NCI-H146 (cell line): Measurements from ENCODE around the gene FHIP2A.
"Not testable (repeated sequence)": the region's sequence is repeated elsewhere in the genome, so short reads cannot be mapped to it uniquely, and the experiment has no call there.

Experiments
- DNase-seq: peaks from one replicate; lab custom pipeline; 2025; lab: John Stamatoyannopoulos, UW

FHIP2A gene

DNA sequence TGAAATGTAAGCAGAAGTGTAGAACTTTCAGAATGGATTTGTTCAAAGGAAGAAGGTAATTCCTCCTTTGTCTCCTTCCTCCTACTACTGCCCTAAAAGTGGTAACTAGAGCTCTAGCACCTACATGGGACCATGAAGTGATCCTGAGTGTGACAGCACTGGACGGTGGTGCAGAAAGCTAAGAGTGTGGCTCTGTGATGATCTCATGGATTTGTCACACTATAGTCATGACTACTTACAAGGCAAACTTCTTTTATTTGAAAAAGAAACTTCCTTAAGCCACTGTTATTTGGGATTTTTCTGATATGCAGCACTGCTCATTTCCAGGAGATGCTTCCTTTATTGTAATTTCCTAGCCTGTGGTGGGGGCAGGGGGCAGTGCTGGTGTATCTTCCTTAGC is 5.8 kb upstream of the FHIP2A start:
- DNase-seq: no peak

DNA sequence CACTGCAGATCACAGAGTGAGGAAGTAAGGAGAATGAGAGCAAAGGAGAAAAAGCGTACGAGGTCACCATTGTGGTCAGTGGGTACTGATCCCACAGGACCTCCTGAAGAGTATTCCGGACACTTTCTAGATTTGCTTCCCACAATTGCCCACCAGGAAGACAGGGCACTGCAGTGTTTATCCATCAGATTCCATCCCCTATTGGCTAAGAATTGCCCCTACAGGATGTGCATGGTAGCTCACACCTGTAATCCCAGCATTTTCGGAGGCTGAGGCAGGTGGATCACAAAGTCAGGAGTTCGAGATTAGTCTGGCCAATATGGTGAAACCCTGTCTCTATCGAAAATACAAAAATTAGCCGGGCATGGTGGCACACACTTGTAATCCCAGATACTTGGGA is 5.3 kb upstream of the FHIP2A start:
- DNase-seq: no peak

DNA sequence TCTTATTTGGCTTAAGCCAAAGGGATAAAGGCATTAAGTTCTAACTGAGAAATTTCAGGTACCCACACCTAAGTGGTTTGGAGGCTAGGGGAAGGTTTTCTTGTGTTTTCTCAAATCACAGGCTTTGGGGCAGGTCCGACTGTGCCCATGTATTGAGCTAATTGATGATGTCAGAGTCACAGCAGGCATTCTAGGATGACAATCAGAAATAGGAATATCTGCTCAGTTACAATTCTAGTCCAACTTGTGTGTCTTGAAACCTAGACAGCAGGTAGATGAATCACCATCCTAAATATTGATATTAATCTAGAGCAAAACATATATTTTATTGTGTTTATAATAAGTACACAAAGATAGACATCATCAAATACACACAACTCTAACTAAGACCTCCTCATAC is 2.3 kb upstream of the FHIP2A start:
- DNase-seq: no peak

DNA sequence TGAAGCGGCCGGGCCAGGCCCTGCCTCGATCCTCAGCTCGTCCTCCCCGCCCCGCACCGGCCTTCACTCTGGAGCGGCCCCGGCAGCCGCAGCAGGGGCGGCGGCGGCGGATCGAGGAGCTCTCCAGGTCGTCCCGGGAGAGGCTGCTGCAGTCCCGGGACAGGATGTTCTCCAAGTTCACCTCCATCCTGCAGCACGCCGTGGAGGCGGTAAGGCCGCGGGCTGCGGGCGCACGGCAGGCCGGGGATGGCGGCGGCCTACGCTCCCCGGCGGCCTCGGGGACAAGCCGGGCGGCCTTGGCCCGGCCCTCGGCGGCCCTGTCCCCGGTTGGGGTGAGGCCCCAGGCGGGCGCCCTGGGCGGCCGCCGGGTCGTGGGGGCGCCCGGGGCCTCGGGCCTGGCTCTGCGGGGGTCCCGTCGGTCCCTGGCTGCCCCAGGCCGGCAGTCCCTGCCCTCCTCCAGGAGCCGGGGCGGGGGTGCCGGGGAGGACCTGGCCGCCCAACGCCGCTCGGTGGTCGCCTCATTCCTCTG is 399 bp downstream of the FHIP2A start:
- no peak for DNase-seq

DNA sequence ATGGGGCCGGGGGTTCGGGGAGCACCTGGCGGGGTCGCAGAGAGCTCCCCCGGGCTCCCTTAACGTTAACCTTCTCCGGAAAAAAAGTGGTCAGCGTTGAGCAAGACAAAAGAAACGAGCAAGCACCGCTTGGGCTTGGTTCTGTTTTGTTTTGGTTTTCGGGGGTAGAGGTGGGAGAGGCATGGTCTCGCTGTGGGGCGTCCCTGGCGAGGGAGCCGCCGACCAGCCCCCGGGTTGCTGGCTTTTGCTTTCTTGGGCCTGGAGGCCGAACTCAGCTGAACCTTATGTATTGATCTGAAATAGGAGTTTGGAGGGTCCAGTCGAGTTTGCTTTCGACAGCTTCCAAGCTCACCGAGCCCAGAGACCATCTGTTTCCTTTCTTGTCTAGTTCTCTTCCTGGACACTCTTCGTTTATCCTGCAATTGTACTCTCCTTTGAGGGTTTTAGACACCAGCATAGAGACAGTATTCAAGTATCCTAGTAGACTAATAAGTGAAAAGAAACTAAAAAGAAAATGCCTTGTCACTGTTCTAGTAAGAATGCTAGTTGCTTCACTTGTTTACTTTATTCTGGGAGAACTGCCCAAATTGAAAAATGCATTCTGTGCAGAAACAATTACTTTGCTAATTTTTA is 980 bp downstream of the FHIP2A start:
- peak; percentile 27 for DNase-seq

DNA sequence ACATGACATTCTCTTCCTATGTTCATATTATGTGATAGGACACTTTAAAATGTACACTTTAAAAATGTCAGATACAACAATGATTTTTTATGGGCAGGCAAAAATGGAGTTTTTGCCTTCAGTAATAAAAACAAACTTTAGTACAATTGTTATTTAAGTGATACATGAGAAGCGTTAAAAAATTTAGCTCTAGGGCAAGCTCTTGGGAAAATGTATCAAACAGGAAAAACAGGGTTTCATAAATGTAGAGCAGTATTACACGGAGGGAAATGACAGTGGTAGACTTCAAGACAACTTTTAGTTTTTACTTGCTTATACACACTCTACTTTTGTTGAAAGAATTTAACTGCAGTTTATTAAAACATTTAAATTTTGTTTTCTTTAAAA is 1.5 kb downstream of the FHIP2A start:
- no peak for DNase-seq

DNA sequence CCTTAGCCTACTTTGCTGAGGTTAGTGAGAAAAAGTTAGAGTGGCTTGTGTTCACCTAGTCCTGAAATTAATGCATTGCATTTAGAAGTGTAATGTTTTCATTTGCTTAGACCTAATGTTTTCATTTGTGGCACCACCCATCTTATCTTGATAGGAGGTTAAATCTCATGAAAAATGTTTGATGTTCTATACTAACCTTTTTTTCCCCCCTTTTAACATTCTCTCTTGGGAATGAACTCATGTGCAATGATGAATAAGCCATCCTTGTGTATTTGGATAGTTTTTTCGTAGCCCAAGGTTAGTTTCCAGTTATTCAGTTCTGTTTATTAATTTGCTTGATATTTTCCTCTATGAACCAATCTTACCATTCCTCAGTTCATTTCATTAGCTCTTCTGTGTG is 2.8 kb downstream of the FHIP2A start:
- DNase-seq: no peak

DNA sequence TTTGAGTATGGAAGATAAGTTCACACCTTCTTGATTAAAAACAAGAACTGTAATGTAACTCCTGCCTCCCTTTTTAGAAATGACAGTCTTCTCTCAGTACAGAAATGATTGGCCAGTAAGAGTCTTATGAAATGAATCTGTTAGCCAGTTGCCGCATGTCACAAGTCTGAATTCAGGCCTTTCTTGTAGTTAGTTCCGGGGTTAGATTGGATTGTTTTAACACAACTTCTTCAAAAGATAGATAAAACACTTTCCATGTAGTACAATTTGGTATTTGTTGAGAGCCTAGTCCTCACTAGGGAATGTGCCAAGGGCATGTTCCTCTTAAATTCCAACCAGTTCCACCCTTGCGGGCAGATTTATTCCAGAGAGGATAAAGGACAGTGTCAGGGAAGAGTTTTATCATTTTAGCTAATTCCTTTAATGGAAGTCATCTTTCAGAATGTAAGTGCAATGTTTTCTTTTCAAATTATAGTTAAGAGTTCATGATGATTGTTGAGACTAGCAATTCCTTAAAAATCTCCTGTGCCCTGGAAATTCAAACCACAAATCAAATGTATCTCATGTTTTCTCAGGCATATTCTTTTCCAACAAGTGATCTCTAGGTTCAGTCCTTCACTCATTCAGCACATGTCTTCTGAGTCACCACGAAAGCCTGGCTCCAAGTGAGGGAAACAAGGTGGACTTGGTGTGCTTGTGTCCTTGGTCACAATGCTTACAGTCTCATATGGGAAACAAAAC is 4.1 kb downstream of the FHIP2A start:
- DNase-seq: no peak

DNA sequence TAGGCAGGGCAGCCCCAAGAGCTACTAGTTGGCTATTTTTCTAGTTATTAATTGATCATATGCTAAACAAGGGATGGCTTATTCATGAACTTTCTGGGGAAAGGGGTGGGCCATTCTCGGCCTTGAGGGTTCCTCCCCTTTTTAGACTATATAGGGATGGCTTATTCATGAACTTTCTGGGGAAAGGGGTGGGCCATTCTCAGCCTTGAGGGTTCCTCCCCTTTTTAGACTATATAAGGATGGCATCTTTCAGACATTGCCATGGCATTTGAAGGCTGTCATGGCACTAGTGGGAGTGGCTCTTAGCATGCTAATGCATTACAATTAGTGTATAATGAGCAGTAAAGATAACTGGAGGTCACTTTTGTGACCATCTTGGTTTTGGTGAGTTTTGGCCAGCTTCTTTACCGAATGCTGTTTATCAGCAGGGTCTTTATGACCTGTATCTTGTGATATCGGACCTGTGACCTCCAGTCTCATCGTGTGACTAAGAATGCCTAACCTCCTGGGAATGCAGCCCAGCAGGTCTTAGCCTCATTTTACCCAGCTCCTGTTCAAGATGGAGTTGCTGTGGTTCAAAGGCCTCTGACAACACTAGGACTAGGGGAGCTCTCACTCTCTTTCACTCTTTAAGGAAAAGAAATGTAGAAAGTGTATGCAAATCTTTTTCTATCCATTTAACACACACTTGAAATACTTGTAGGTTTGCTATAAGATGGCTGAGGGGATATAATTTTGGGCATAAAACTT is 7.8 kb downstream of the FHIP2A start:
- no peak for DNase-seq

DNA sequence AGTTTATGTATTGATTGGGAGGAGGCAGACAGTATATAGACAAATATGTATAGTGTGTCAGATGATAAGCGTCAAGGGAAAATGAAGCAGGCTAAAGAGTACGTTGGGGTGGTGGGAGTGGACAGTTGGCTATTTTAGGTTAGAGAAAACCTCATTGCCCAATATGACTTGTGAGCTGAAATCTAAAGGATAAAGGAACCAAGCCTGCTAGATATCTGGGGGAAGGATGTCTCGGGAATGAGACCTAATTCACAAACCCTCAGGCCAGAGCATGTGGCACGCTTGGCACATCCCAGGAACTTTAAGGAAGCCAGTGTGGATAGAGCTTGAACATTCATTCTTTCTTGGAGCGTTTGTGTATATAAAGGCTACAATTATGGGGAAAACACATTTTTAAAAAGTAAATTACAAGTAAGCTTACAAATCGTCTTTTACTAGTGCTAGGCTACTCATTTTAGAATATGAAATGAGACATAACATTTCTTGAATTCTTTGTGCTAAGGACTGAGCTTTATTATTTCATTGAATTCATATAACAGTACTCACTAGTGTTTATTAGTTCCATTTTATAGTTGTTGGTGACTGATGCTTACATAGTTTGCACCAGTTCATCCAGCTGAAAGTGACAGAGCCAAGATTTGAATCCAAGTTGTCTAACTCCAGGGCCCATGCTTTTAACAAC is 9.7 kb downstream of the FHIP2A start:
- DNase-seq: no peak

DNA sequence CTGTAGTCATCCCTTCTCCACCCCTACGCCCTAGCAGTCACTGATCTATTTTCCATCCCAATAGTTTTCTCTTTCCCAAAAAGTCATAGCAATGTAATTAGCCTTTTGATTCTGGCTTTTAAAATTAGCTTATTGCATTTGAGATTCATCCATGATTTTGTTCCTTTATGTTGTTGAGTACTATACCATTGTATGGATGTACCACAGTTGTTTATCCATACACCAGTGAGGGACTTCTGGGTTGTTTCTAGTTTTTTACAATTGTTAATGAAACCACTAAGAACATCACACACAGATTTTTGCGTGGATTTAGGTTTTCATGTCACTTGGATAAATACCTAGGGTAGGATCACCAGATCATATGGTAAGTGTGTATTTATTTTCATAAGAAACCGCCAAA is 16.1 kb downstream of the FHIP2A start:
- no peak for DNase-seq

DNA sequence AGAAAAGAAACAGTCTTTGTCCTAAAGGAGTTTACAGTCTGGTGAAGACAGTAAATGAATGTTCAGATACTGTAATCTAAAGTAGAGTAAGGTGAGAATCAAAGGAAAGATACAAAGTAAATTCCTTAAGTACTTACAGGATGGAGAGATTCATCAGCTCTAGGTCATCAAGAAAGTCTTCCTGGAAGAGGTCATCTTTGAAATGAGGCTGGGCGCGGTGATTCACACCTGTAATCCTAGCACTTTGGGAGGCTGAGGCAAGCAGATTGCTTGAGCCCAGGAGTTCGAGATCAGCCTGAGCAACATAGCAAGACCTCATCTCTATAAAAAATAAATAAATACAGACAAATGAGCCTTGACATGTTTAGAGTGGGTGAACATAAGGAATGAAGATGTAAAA is 18.3 kb downstream of the FHIP2A start:
- DNase-seq: no peak

DNA sequence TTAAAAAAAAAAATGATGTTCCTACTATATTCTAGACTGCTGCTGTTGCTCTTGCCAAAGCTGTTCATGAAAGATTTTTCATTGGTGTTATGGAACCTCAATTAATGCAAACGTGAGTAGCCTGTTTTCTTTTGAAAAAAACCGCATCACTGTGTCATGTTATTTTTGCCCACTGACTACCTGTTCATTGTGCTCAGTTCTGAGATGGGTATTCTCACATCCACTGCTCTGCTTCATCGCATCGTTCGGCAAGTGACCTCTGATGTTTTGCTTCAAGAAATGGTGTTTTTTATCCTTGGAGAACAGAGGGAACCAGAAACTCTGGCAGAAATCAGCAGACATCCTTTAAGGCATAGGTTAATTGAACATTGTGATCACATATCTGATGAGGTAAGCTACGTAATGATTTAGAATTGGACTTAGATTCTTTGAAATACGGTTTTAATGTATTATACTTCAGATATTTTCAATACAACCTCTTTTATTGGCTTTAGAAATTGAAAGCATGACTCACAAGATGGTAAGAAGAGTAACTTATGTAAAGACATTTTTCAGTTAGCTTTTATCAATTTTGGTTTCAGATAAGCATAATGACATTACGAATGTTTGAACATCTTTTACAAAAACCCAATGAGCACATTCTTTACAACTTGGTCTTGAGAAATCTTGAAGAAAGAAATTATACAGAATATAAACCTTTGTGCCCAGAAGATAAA is 24.6 kb downstream of the FHIP2A start:
- no peak for DNase-seq

DNA sequence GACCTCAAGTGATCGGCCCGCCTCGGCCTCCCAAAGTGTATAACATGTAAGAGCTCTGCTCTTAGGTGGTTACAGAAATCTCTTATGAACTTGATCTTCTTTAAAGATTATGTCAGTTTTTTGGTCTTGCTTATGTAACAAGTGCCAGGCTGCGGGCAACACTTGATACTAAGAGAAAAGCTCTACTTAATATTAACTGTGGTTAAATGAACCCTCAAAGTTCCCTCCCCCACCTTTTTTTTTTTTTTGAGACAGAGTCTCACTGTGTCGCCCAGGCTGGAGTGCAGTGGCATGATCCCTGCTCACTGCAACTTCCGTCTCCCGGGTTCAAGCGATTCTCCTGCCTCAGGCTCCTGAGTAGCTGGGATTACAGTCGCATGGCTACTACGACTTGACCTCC is 25.9 kb downstream of the FHIP2A start:
- DNase-seq: not testable (repeated sequence)

DNA sequence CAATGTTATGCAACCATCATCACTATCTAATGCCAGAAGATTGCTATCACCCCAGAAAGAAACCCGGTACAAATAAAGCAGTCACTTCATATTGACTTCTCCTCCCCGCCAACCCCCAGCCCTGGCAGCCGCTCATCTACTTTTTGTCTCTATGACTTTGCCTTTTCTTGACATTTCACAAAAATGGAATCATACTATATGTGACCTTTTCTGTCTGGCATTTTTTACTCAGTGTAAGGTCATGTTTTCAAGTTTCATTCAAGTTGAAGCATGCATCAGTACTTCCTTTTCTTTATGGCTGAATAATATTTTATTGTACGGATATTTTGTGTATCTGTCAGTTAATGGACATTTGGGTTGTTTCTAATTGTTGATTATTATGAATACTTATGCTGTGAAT is 28.1 kb downstream of the FHIP2A start:
- no peak for DNase-seq

DNA sequence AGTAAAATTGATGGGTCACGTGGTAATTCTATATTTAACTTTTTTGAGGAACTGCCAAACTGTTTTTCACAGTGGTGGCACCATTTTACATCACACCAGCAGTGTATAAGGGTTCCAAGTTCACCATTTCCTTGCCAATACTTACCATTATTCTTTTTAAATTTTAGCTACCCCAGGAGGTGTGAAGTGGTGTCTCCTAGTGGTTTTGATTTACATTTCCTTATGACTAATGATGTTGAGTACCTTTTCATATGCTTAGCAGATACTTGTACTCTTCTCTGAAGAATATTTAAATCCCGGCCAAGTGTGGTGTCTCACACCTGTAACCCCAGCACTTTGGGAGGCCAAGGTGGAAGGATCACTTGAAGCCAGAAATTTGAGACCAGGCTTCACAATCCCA is 28.5 kb downstream of the FHIP2A start:
- no peak for DNase-seq

DNA sequence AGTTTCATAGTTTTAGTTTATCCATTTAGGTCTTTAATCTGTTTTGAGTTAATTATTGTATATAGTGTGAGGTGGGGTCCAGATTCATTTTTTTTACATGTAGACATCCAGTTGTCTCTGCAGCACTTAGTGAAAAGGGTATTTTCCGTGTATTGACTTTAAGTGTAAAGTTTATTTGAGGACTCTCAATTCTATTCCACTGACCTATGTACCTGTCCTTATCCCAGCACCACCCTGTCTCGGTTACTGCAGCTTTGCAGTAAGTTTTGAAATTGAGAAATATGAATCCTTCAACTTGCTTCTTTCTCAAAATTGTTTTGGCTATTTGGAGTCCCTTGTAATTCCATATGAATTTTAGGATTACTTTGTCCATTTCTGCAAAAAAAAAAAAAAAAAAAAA is 29.8 kb downstream of the FHIP2A start:
- DNase-seq: no peak

DNA sequence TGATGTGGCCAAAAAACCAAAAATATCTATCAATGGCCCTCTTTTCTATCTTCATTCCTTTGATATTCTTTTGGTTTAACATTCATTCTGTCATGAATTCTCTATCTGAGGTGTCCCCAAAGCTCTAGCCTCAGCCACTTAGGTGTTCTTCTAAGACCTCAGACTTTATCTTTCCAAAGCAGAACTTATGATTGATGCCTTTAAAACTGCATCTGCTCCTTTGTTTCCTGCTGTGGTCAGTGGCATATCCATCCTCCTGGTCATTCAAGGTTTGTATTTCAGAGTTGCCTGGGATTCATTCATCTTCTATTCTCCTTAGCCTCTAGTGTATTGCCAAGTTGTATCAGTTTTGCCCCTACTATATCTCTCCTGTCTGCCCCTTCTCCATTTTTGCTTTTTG is 30.6 kb downstream of the FHIP2A start:
- no peak for DNase-seq

DNA sequence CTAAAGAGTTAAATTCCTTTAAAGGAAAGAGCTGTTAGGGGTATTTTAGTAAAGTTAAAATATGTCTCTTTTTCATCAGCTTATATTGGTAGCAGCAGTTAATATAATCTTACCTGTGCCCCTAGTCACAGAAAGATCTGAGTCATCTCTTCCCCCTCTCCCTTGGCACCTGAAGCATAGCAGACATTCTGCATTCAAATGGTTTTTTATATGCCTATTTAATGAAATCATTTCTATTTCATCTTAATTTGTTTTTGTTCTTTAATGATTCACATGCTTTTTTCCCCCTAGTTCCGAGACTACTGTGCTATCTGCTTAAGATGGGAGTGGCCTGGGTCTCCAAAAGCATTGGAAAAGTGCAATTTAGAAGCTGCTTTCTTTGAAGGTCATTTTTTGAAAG is 33.3 kb downstream of the FHIP2A start:
- no peak for DNase-seq

DNA sequence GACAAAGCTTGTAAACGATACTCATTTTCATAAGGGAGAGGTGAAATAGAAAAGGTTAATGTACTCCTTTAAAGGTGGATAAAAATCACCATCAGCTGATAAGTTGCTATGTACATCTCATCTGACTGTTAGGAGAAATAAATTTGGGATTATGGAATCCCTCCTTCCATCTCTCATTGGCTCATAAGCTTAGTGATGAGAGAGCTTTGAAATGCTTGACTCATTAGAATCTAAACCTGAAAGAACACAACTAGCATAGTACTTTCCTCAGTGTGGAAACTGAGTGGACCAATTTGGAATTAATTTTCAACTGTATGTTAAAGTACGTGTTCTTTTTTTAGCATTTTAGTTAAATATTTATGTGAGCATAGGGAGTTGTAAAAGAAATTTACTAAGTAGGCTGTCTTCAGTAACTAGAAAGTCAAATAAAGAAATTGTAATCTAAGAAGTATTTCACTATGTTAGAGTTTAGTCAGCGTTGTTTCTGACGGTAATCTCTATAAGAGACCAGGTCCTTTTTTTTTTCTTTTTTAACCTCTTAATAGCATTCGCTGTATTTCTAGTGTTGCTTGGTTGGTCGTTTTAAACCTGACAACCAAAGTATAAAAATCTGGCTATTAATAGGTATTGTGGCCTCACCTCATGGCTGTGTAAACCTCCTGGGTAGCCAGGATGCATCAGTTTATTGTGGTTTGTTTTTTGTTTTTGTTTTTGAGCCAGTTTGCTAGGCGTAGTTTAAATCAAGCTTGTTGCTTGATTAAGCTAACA is 34.4 kb downstream of the FHIP2A start:
- no peak for DNase-seq
